Measurements from ENCODE around the gene HRH2. TPM values are rescaled to one million over a fixed set of nuclear protein-coding genes. Genes with fewer than 3 reads are reported as not detected.

HRH2 gene
- total and polyA plus RNA-seq, 2 experiments from 2014 or later, result 12.7 to 23.3 TPM

DNA sequence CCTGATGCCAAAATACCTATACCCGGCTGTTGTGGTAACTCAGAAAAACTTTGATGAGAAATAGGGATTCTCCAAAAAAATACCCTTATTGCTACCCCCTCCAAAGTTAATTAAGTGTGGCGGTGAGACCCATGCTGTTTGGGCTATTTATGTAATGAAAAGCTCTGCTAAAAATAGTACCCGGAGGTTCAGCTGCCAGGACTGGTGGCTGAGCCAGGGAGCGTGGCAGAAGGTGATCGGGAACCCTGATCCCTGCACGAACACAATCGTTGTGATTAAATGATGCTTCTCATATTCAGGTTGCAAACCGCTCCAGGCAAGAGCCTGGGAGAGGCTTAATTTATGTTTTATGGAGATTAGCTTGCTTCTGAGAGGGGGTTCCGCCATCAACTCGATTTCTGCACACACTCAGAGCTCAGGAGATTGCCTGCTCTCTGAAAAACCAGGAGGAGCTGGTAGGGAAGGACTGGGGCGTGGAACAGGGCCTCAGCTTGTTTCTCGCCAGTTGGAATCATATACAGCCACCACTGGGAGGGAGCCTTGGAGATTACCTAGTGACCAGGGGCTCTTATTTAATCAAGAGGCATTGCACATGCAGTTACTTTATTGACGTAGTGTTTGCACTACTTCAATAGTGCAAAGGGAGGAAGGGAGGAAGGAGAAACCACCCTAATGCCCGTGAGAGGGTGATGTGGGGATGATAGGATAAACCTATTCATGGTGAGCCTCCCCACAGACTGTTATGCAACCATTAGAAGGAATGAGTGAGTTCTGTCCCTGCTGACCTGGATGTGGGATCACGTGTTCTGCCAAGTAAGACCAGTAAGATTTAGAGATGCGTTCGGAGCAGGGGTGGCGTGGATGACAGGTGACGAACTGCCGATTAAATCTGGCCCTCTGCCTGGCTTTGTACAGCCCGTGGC lies 23.4 kb downstream of the HRH2 start:
- DNase-seq (ENCODE audit: low read depth in 1 of 2, low spot score in 1 of 2), result peak; percentile 10 to 38
- H3K27me3 ChIP-seq, result no peaks in the 10 kb centered on the region
- H3K27ac ChIP-seq, result peak overlapping the region; percentile 89
- H3K4me3 ChIP-seq, result no peak overlapping the region
- peaks cover 9% of the 10 kb centered on the region for H3K36me3 ChIP-seq
- TF ChIP-seq, protein P1, sequence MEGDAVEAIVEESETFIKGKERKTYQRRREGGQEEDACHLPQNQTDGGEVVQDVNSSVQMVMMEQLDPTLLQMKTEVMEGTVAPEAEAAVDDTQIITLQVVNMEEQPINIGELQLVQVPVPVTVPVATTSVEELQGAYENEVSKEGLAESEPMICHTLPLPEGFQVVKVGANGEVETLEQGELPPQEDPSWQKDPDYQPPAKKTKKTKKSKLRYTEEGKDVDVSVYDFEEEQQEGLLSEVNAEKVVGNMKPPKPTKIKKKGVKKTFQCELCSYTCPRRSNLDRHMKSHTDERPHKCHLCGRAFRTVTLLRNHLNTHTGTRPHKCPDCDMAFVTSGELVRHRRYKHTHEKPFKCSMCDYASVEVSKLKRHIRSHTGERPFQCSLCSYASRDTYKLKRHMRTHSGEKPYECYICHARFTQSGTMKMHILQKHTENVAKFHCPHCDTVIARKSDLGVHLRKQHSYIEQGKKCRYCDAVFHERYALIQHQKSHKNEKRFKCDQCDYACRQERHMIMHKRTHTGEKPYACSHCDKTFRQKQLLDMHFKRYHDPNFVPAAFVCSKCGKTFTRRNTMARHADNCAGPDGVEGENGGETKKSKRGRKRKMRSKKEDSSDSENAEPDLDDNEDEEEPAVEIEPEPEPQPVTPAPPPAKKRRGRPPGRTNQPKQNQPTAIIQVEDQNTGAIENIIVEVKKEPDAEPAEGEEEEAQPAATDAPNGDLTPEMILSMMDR (IDR thresholded peaks at IDR 0.05; ENCODE audit: low read depth, low read length), result no peak
- H3K4me1 ChIP-seq (ENCODE audit: low read depth), result peaks cover 30% of the 10 kb centered on the region
- no peaks in the 10 kb centered on the region for H3K9me3 ChIP-seq (ENCODE audit: low read depth)

DNA sequence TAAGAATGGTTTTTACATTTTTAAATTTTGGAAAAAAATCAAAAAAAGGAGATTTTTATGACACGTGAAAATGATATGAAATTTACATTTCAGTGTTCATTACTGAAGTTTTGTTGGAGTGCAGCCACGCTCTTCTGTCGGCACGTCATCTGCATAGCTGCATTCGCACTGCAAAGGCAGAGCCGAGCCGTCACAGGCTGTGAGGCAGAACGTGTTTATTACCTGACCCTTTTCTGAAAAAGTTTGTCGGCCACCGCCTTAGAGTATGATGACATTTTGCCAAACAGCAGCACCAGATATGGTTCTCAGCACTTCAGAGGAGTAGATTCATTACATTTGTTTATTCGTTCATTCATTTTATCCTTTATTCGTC lies 24.1 kb downstream of the HRH2 start:
- Histone ChIP-seq H3K4me3 (no peak overlapping the region), H3K36me3 (peaks cover 9% of the 10 kb centered on the region), H3K27ac (peak overlapping the region; percentile 89), H3K9me3 (ENCODE audit: low read depth) (no peaks in the 10 kb centered on the region), H3K27me3 (no peaks in the 10 kb centered on the region), H3K4me1 (ENCODE audit: low read depth) (peaks cover 30% of the 10 kb centered on the region)
- TF ChIP-seq, protein P1 (IDR thresholded peaks at IDR 0.05; ENCODE audit: low read depth, low read length), result no peak
- DNase-seq (ENCODE audit: low read depth in 1 of 2, low spot score in 1 of 2), result peak in 1 of 2 donors; percentile 22

DNA sequence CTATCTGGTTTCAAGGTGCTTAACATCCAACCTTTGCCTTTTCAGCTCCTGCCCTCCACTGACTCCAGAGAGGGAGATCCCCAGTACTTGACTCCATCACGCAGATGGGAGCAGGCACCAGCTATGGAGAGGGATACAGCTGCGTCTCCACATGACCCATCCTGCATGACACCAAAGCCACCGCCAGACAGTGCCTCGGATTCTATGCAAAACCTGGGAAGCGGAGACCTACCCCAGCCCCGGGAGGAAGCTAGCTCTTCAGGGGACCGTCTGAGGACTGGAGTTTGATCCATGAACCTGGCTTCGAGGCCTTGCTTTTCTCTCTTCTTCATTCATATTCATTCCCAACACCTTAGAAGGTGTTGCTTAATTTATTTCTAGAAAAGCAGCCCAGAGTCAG lies 24.8 kb downstream of the HRH2 start:
- H3K27me3 ChIP-seq, result no peaks in the 10 kb centered on the region
- H3K27ac ChIP-seq, result peak overlapping the region; percentile 89
- H3K36me3 ChIP-seq, result peaks cover 9% of the 10 kb centered on the region
- TF ChIP-seq, protein P1 (IDR thresholded peaks at IDR 0.05; ENCODE audit: low read depth, low read length), result no peak
- no peaks in the 10 kb centered on the region for H3K9me3 ChIP-seq (ENCODE audit: low read depth)
- H3K4me1 ChIP-seq (ENCODE audit: low read depth), result peaks cover 27% of the 10 kb centered on the region
- no peak for DNase-seq (ENCODE audit: low read depth in 1 of 2, low spot score in 1 of 2)
- H3K4me3 ChIP-seq, result no peak overlapping the region

DNA sequence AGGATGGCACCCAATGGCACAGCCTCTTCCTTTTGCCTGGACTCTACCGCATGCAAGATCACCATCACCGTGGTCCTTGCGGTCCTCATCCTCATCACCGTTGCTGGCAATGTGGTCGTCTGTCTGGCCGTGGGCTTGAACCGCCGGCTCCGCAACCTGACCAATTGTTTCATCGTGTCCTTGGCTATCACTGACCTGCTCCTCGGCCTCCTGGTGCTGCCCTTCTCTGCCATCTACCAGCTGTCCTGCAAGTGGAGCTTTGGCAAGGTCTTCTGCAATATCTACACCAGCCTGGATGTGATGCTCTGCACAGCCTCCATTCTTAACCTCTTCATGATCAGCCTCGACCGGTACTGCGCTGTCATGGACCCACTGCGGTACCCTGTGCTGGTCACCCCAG lies 25.4 kb downstream of the HRH2 start:
- TF ChIP-seq, protein P1 (IDR thresholded peaks at IDR 0.05; ENCODE audit: low read depth, low read length), result no peak
- DNase-seq (ENCODE audit: low read depth in 1 of 2, low spot score in 1 of 2), result no peak

DNA sequence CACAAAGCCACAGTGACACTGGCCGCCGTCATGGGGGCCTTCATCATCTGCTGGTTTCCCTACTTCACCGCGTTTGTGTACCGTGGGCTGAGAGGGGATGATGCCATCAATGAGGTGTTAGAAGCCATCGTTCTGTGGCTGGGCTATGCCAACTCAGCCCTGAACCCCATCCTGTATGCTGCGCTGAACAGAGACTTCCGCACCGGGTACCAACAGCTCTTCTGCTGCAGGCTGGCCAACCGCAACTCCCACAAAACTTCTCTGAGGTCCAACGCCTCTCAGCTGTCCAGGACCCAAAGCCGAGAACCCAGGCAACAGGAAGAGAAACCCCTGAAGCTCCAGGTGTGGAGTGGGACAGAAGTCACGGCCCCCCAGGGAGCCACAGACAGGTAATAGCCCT lies 26.1 kb downstream of the HRH2 start:
- TF ChIP-seq, protein P1 (IDR thresholded peaks at IDR 0.05; ENCODE audit: low read depth, low read length), result no peak
- Histone ChIP-seq H3K9me3 (ENCODE audit: low read depth) (no peaks in the 10 kb centered on the region), H3K27ac (no peak overlapping the region), H3K4me1 (ENCODE audit: low read depth) (peaks cover 27% of the 10 kb centered on the region), H3K4me3 (no peak overlapping the region), H3K36me3 (peaks cover 9% of the 10 kb centered on the region), H3K27me3 (no peaks in the 10 kb centered on the region)
- DNase-seq (ENCODE audit: low read depth in 1 of 2, low spot score in 1 of 2), result no peak

More for the DNA sequence above, 25.4 kb downstream of the HRH2 start:
- Histone ChIP-seq H3K27ac (no peak overlapping the region), H3K9me3 (ENCODE audit: low read depth) (no peaks in the 10 kb centered on the region), H3K36me3 (peaks cover 9% of the 10 kb centered on the region), H3K4me1 (ENCODE audit: low read depth) (peaks cover 27% of the 10 kb centered on the region), H3K27me3 (no peaks in the 10 kb centered on the region), H3K4me3 (no peak overlapping the region)
